K562 (cell line): Measurements from ENCODE around the gene SMIM10.

ENCODE experiments used
- ELF2 ChIP-seq: fragments of 250-450 bp; sonication (Bioruptor Pico); IDR thresholded peaks from 2 replicates; pipeline ENCODE4 v1.5.0; 2021; ENCODE audit warnings: mild to moderate bottlenecking
- HLTF ChIP-seq: fragments of 450-650 bp; IDR thresholded peaks from 2 replicates; pipeline ENCODE4 v1.6.1; 2016
- KAT7 ChIP-seq: sonication (generic); formaldehyde crosslinking; IDR thresholded peaks from 2 replicates; pipeline ENCODE4 v1.8.0; 2022; ENCODE audit warnings: missing genetic modification reagents, mild to moderate bottlenecking, borderline replicate concordance
- KLF16 ChIP-seq: IDR thresholded peaks from 2 replicates; pipeline ENCODE4 v1.6.1; 2016; ENCODE audit warnings: antibody characterized with exemption
- NFATC3 ChIP-seq: fragments of 450-650 bp; IDR thresholded peaks from 2 replicates; pipeline ENCODE4 v1.6.1; 2017; ENCODE audit warnings: mild to moderate bottlenecking
- RAD51 ChIP-seq: fragments of 450-650 bp; IDR thresholded peaks from 2 replicates; pipeline ENCODE4 v1.7.1; 2016; ENCODE audit warnings: low read depth, mild to moderate bottlenecking, borderline replicate concordance
- RBM15 ChIP-seq: fragments of 200-400 bp; formaldehyde crosslinking; IDR thresholded peaks from 2 replicates; pipeline ENCODE4 v1.6.1; 2018; ENCODE audit warnings: mild to moderate bottlenecking, low read length, moderate library complexity; ENCODE audit not compliant: insufficient read depth
- SIRT6 ChIP-seq: IDR thresholded peaks from one replicate; pipeline ENCODE4 v1.6.1; 2012; ENCODE audit warnings: low read depth, mild to moderate bottlenecking, control low read depth, inconsistent platforms, low read length, moderate library complexity
- ZNF232 ChIP-seq: sonication (generic); formaldehyde crosslinking; IDR thresholded peaks from 2 replicates; pipeline ENCODE4 v1.8.0; 2022; ENCODE audit warnings: mild to moderate bottlenecking, missing genetic modification reagents
- TF ChIP-seq, protein P1 (sequence below): fragments of 250-450 bp; sonication (Bioruptor Pico); IDR thresholded peaks from 2 replicates; pipeline ENCODE4 v1.5.1; 2021; ENCODE audit warnings: mild to moderate bottlenecking
- TF ChIP-seq, protein P2 (sequence below), 3 experiments: IDR thresholded peaks in 2 of 3; conservative IDR thresholded peaks in 1 of 3; 2 replicates each; pipeline ENCODE4 v1.5.1; 2011 to 2012; ENCODE audit warnings: low read length in 3 of 3, mild to moderate bottlenecking in 3 of 3, control low read depth in 2 of 3, improper control_type of control experiment in 1 of 3, inconsistent platforms in 1 of 3, low read depth in 1 of 3, mixed read lengths in 1 of 3, moderate library complexity in 1 of 3; ENCODE audit not compliant: insufficient read depth in 2 of 3
- TF ChIP-seq, protein P3 (sequence below): fragments of 250-450 bp; sonication (Bioruptor Pico); IDR thresholded peaks from 2 replicates; pipeline ENCODE4 v1.9.0; 2021; ENCODE audit warnings: mild to moderate bottlenecking
- TF ChIP-seq, protein P4 (sequence below): fragments of 450-650 bp; IDR thresholded peaks from 2 replicates; pipeline ENCODE4 v1.6.1; 2016; ENCODE audit warnings: low read depth
- TF ChIP-seq, protein P5 (sequence below): sonication (generic); formaldehyde crosslinking; IDR thresholded peaks from 2 replicates; pipeline ENCODE4 v1.9.0; 2022; ENCODE audit warnings: mild to moderate bottlenecking, missing genetic modification reagents

DNA sequence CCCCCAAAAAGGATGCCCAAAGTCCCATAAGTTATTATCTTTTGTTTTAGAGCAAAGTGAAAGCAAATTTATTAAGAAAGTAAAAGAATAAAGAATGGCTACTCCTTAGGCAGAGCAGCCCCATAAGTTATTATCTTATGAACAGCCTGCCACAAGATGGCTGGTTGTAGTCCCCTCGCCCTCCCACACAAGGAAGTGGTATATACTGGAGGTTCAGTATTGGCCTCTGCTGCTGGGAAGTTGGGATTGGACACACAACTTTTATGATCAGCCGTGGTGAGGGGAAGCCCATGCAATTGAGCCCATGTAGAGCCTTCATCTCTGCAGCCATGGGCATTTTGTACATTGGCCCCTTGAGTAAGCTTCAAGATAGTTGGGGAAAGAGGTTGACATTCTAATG lies 8.0 kb upstream of the SMIM10 start:
- TF ChIP-seq SIRT6, result no peak
- TF ChIP-seq, protein P1, sequence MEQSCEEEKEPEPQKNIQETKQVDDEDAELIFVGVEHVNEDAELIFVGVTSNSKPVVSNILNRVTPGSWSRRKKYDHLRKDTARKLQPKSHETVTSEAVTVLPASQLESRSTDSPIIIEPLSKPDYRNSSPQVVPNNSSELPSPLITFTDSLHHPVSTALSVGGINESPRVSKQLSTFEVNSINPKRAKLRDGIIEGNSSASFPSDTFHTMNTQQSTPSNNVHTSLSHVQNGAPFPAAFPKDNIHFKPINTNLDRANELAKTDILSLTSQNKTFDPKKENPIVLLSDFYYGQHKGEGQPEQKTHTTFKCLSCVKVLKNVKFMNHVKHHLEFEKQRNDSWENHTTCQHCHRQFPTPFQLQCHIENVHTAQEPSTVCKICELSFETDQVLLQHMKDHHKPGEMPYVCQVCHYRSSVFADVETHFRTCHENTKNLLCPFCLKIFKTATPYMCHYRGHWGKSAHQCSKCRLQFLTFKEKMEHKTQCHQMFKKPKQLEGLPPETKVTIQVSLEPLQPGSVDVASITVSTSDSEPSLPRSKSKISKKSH (CRISPR knock-in tag), result no peak
- TF ChIP-seq, protein P2, sequence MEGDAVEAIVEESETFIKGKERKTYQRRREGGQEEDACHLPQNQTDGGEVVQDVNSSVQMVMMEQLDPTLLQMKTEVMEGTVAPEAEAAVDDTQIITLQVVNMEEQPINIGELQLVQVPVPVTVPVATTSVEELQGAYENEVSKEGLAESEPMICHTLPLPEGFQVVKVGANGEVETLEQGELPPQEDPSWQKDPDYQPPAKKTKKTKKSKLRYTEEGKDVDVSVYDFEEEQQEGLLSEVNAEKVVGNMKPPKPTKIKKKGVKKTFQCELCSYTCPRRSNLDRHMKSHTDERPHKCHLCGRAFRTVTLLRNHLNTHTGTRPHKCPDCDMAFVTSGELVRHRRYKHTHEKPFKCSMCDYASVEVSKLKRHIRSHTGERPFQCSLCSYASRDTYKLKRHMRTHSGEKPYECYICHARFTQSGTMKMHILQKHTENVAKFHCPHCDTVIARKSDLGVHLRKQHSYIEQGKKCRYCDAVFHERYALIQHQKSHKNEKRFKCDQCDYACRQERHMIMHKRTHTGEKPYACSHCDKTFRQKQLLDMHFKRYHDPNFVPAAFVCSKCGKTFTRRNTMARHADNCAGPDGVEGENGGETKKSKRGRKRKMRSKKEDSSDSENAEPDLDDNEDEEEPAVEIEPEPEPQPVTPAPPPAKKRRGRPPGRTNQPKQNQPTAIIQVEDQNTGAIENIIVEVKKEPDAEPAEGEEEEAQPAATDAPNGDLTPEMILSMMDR (IDR thresholded peaks at IDR 0.05 in 2 of 3, conservative IDR thresholded peaks at IDR 0.05 in 1 of 3; ENCODE audit: insufficient read depth in 2 of 3, low read depth in 1 of 3, low read length in 3 of 3), result no peak
- TF ChIP-seq NFATC3, result no peak
- TF ChIP-seq ELF2 (CRISPR knock-in tag), result no peak
- TF ChIP-seq, protein P3, sequence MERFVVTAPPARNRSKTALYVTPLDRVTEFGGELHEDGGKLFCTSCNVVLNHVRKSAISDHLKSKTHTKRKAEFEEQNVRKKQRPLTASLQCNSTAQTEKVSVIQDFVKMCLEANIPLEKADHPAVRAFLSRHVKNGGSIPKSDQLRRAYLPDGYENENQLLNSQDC (CRISPR knock-in tag), result no peak
- TF ChIP-seq KAT7 (CRISPR knock-in tag), result no peak
- TF ChIP-seq, protein P4, sequence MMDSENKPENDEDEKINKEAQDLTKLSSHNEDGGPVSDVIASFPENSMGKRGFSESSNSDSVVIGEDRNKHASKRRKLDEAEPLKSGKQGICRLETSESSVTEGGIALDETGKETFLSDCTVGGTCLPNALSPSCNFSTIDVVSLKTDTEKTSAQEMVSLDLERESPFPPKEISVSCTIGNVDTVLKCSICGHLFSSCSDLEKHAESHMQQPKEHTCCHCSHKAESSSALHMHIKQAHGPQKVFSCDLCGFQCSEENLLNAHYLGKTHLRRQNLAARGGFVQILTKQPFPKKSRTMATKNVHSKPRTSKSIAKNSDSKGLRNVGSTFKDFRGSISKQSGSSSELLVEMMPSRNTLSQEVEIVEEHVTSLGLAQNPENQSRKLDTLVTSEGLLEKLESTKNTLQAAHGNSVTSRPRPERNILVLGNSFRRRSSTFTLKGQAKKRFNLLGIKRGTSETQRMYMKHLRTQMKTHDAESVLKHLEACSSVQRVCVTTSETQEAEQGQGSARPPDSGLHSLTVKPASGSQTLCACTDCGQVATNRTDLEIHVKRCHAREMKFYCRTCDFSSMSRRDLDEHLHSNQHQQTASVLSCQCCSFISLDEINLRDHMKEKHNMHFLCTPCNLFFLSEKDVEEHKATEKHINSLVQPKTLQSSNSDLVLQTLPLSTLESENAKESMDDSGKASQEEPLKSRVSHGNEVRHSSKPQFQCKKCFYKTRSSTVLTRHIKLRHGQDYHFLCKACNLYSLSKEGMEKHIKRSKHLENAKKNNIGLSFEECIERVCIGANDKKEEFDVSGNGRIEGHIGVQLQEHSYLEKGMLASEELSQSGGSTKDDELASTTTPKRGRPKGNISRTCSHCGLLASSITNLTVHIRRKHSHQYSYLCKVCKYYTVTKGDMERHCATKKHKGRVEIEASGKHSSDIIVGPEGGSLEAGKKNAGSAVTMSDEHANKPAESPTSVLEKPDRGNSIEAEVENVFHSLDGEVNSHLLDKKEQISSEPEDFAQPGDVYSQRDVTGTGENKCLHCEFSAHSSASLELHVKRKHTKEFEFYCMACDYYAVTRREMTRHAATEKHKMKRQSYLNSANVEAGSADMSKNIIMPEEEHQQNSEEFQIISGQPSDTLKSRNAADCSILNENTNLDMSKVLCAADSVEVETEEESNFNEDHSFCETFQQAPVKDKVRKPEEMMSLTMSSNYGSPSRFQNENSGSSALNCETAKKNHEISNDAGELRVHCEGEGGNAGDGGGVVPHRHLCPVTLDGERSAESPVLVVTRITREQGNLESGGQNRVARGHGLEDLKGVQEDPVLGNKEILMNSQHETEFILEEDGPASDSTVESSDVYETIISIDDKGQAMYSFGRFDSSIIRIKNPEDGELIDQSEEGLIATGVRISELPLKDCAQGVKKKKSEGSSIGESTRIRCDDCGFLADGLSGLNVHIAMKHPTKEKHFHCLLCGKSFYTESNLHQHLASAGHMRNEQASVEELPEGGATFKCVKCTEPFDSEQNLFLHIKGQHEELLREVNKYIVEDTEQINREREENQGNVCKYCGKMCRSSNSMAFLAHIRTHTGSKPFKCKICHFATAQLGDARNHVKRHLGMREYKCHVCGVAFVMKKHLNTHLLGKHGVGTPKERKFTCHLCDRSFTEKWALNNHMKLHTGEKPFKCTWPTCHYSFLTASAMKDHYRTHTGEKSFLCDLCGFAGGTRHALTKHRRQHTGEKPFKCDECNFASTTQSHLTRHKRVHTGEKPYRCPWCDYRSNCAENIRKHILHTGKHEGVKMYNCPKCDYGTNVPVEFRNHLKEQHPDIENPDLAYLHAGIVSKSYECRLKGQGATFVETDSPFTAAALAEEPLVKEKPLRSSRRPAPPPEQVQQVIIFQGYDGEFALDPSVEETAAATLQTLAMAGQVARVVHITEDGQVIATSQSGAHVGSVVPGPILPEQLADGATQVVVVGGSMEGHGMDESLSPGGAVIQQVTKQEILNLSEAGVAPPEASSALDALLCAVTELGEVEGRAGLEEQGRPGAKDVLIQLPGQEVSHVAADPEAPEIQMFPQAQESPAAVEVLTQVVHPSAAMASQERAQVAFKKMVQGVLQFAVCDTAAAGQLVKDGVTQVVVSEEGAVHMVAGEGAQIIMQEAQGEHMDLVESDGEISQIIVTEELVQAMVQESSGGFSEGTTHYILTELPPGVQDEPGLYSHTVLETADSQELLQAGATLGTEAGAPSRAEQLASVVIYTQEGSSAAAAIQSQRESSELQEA, result no peak
- TF ChIP-seq KLF16, result no peak
- TF ChIP-seq RBM15, result no peak
- no peak for TF ChIP-seq ZNF232
- TF ChIP-seq HLTF, result no peak
- TF ChIP-seq, protein P5, sequence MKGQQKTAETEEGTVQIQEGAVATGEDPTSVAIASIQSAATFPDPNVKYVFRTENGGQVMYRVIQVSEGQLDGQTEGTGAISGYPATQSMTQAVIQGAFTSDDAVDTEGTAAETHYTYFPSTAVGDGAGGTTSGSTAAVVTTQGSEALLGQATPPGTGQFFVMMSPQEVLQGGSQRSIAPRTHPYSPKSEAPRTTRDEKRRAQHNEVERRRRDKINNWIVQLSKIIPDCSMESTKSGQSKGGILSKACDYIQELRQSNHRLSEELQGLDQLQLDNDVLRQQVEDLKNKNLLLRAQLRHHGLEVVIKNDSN (CRISPR knock-in tag), result no peak
- no peak for TF ChIP-seq RAD51
